ENCODE results near the gene RPS23. TPM values are rescaled to one million over a fixed set of nuclear protein-coding genes. Genes with fewer than 3 reads are reported as not detected.

Gene RPS23
- total RNA-seq, 2 donors from 2014 or later: 1,224 to 1,259 TPM

GRCh38 chr5:82259172-82259800, 18.9 kb downstream of the RPS23 start:
- Histone ChIP-seq H3K9me3 (no peaks in the 10 kb centered on the region), H3K36me3 (no peaks in the 10 kb centered on the region), H3K4me1 (ENCODE audit: control insufficient read depth in 1 of 2, low read depth in 2 of 2) (peaks cover 0 to 4% of the 10 kb centered on the region in 2 donors), H3K27me3 (replicated peaks; ENCODE audit: insufficient read depth) (no peaks in the 10 kb centered on the region), H3K27ac (no peak overlapping the region), H3K4me3 (no peak overlapping the region)
- ATAC-seq (ENCODE audit: insufficient number of reproducible peaks, low FRiP score, low read depth): no peak
- TF ChIP-seq, protein P1, sequence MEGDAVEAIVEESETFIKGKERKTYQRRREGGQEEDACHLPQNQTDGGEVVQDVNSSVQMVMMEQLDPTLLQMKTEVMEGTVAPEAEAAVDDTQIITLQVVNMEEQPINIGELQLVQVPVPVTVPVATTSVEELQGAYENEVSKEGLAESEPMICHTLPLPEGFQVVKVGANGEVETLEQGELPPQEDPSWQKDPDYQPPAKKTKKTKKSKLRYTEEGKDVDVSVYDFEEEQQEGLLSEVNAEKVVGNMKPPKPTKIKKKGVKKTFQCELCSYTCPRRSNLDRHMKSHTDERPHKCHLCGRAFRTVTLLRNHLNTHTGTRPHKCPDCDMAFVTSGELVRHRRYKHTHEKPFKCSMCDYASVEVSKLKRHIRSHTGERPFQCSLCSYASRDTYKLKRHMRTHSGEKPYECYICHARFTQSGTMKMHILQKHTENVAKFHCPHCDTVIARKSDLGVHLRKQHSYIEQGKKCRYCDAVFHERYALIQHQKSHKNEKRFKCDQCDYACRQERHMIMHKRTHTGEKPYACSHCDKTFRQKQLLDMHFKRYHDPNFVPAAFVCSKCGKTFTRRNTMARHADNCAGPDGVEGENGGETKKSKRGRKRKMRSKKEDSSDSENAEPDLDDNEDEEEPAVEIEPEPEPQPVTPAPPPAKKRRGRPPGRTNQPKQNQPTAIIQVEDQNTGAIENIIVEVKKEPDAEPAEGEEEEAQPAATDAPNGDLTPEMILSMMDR (IDR thresholded peaks at IDR 0.05): peak; percentile 34
- DNase-seq (ENCODE audit: low spot score): no peak

DNA sequence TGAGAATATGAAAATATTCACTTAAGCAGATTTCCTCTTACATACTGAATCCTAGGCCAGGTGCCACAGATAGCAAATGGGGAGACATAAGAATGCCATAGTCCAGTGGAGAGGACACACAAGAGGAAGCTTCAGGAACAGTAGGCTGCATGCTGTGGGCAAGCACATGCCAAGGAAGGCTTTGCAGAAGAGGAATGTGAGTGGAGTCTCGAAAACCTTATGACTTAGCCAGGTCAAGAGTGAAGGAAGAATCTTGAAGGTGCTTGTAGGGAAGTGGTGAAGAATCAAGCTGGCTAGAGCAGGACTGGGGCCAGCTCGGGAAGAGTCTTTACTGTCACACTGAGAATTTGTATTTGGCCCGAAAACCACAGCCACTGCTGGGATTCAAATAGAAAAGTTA, 20.4 kb downstream of the RPS23 start:
- Histone ChIP-seq H3K4me1 (ENCODE audit: control insufficient read depth in 1 of 2, low read depth in 2 of 2) (no peaks in the 10 kb centered on the region), H3K27ac (no peak overlapping the region), H3K36me3 (no peaks in the 10 kb centered on the region), H3K27me3 (replicated peaks; ENCODE audit: insufficient read depth) (no peaks in the 10 kb centered on the region), H3K9me3 (no peaks in the 10 kb centered on the region), H3K4me3 (no peak overlapping the region)
- no peak for ATAC-seq (ENCODE audit: insufficient number of reproducible peaks, low FRiP score, low read depth)
- DNase-seq (ENCODE audit: low spot score): no peak
- TF ChIP-seq, protein P1 (IDR thresholded peaks at IDR 0.05): no peak

DNA sequence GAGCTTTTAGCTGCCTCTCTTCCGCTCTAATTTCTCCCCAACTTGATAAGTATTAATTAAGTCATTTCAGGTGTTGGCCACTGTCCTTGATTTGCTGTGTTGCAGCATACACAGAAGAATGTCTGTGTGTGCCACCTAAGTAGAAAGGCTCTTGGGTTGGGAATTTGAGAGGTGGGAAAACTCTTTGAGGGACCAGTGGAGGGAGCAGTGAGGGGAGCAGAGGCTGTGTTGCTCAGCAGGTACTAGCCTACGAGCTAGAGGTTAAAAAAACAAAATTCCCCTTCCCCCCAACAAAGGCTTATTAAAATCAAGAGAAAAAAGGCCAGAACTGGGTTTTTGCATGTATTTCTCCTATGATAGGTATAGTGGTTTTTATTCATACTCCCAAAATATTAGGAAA, 20.9 kb downstream of the RPS23 start:
- ATAC-seq (ENCODE audit: insufficient number of reproducible peaks, low FRiP score, low read depth): no peak
- no peak for DNase-seq (ENCODE audit: low spot score)
- Histone ChIP-seq H3K27ac (no peak overlapping the region), H3K27me3 (replicated peaks; ENCODE audit: insufficient read depth) (no peaks in the 10 kb centered on the region), H3K9me3 (no peaks in the 10 kb centered on the region), H3K4me3 (no peak overlapping the region), H3K4me1 (ENCODE audit: control insufficient read depth in 1 of 2, low read depth in 2 of 2) (no peaks in the 10 kb centered on the region), H3K36me3 (no peaks in the 10 kb centered on the region)
- TF ChIP-seq, protein P1 (IDR thresholded peaks at IDR 0.05): no peak

- H3K27ac ChIP-seq: no peak overlapping the region
- no peaks in the 10 kb centered on the region for H3K27me3 ChIP-seq (replicated peaks; ENCODE audit: insufficient read depth)
- TF ChIP-seq, protein P1 (IDR thresholded peaks at IDR 0.05): no peak
- no peaks in the 10 kb centered on the region for H3K4me1 ChIP-seq (ENCODE audit: control insufficient read depth in 1 of 2, low read depth in 2 of 2)
- H3K9me3 ChIP-seq: no peaks in the 10 kb centered on the region
- no peaks in the 10 kb centered on the region for H3K36me3 ChIP-seq
- DNase-seq (ENCODE audit: low spot score) (no peak), ATAC-seq (ENCODE audit: insufficient number of reproducible peaks, low FRiP score, low read depth) (no peak)
- H3K4me3 ChIP-seq: no peak overlapping the region
Observed at GRCh38 chr5:82255844-82256243, 22.3 kb downstream of the RPS23 start.

DNA sequence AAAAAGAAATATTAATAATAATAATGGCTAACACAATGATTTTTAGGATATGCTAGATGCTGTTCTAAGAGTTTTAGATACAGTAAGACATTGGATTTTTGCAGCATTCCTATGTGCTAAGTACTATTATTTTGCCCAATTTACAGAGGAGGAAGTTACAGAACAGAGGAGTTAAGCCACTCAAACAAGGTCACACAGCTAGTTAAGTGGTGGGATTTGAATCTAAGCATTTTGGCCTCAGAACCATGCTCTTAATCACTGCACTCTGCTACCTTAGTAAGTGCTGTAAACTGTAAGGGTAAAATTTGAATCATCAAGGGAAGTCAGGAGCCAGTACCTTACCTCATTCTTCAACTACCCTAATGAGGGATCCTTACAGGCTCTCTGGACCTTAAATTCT, 25.4 kb downstream of the RPS23 start:
- DNase-seq (ENCODE audit: low spot score) (no peak), ATAC-seq (ENCODE audit: insufficient number of reproducible peaks, low FRiP score, low read depth) (no peak)
- Histone ChIP-seq H3K27me3 (replicated peaks; ENCODE audit: insufficient read depth) (no peaks in the 10 kb centered on the region), H3K9me3 (no peaks in the 10 kb centered on the region), H3K4me1 (ENCODE audit: control insufficient read depth in 1 of 2, low read depth in 2 of 2) (no peaks in the 10 kb centered on the region), H3K27ac (no peak overlapping the region), H3K36me3 (no peaks in the 10 kb centered on the region), H3K4me3 (no peak overlapping the region)
- TF ChIP-seq, protein P1 (IDR thresholded peaks at IDR 0.05): no peak
